Adrenal gland (tissue), 12 donors: ENCODE measurements around the gene DCTD. TPM values are rescaled to one million over a fixed set of nuclear protein-coding genes. Genes with fewer than 3 reads are reported as not detected.

Experiments used
- DNase-seq, 7 donors: peaks; one replicate each; pipeline ENCODE4 v3.0.0-alpha.2; 2019 to 2020
- H3K27ac ChIP-seq, 5 donors: fragments of 200-600 bp; sonication (generic) in 4 of 5; 1 replicate in 3 of 5; 2 replicates in 2 of 5; pipeline versions ENCODE4 v1.5.1 to v1.8.0; 2016 to 2020; ENCODE audit warnings: mild to moderate bottlenecking in 1 of 5
- H3K27me3 ChIP-seq: fragments of 200-600 bp; 2 replicates; pipeline ENCODE4 v1.8.0; 2021
- H3K36me3 ChIP-seq, 2 donors: fragments of 200-600 bp; replicated peaks in 1 of 2; 1 replicate in 1 of 2; 2 replicates in 1 of 2; pipeline versions ENCODE4 v1.5.1 to v1.8.0; 2018 to 2022
- H3K4me1 ChIP-seq, 2 donors: fragments of 200-600 bp; replicated peaks in 1 of 2; 1 replicate in 1 of 2; 2 replicates in 1 of 2; pipeline versions ENCODE4 v1.5.1 to v1.8.0; 2018 to 2021
- H3K4me3 ChIP-seq, 4 donors: fragments of 200-600 bp; sonication (generic) in 3 of 4; one replicate each; pipeline ENCODE4 v1.5.1; 2016 to 2018
- H3K9me3 ChIP-seq, 3 donors: fragments of 200-600 bp; sonication (generic) in 1 of 3; replicated peaks in 1 of 3; 1 replicate in 2 of 3; 2 replicates in 1 of 3; pipeline versions ENCODE4 v1.5.1 to v1.8.0; 2016 to 2021
- POLR2A ChIP-seq, 2 donors: fragments of 450-650 bp; IDR thresholded peaks; one replicate each; pipeline ENCODE4 v1.6.1; 2017; ENCODE audit warnings: antibody characterized with exemption in 2 of 2, mild to moderate bottlenecking in 2 of 2, moderate library complexity in 1 of 2
- WGBS, 4 donors: extraction: QIAGEN DNeasy Blood & Tissue Kit in 2 of 4; methylation state at CpG; one replicate each; pipeline versions ENCODE4 v1.1.5 to v1.1.7; 2013 to 2017; 5-methylcytosine and 5-hydroxymethylcytosine counted together
- intact Hi-C, 2 donors: fragments of 100-400 bp; cut with DNase I; formaldehyde crosslinking; loops; one replicate each; pipeline versions ENCODE4 v1.14.1 to v1.15.0; 2022 to 2023
- polyA plus RNA-seq, 3 donors: library from polyadenylated mRNA; stranded (reverse); fragments of 200-250 nt in 2 of 3; fragments of 350-450 nt in 1 of 3; fragmentation: Illumina TruSeq in 1 of 3; extraction: RNeasy Lipid Tissue Mini Kit (QIAGEN cat#74804) in 1 of 3; gene quantifications; one replicate each; pipeline ENCODE4 v1.2.3, GENCODE V29; 2013 to 2014
- total RNA-seq, 9 donors: library from RNA; depleted of rRNA in 4 of 9; stranded (reverse); fragments of >200 nt in 4 of 9; fragments of 120-200 nt in 1 of 9; fragmentation: NEBNext Ultra II Directional in 1 of 9; extraction: Animal tissue kit (Norgen Biotek cat#: 25700) in 1 of 9; gene quantifications; one replicate each; pipeline versions ENCODE4 v1.1.0 to v1.2.4, GENCODE V29; 2013 to 2023
- TF ChIP-seq, protein P1 (sequence below), 6 experiments: fragments of 450-650 bp in 4 of 6; fragments of 200-600 bp in 2 of 6; sonication (generic) in 1 of 6; IDR thresholded peaks; 1 replicate in 5 of 6; 2 replicates in 1 of 6; pipeline versions ENCODE4 v1.5.1 to v1.8.0; 2016 to 2021; ENCODE audit warnings: antibody characterized with exemption in 6 of 6, mild to moderate bottlenecking in 2 of 6, moderate library complexity in 1 of 6
- donor health status: healthy with polysubstance abuse.
- donor health status: Bipolar disorder and iron deficiency.
- donor health status: DM: yes; HTN: yes; CAD: no.
- donor health status: DM: no; HTN: no; CAD: no.
- donor health status: DM: no; HTN: no; CAD: no.
- donor health status: DM: yes; HTN: yes; CAD: no.

The DCTD gene
- total and polyA plus RNA-seq, 12 donors: 54.5 to 254 (median 126) TPM

DNA sequence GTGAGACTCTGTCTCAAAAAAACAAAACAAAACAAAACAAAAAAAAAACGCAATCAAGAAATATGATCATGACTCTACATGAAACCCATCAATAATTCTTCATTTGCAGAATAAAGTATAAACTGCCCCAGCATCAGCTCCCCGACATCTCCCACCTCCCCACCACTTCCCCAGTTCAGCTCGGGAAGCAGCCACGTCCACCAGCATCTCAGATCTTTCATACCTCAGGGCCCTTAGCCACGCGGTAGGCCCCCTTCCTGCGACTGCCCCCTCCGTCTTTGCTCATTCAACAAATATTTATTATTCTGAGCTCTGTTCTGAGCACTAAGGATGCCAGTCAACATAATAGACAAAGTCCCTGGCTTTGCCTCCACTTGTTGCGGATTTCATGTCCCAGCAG lies 45.6 kb downstream of the DCTD start:
- intact Hi-C loops: no loop called here
- DNase-seq: no peak
- H3K4me3 ChIP-seq: no peak overlapping the region
- H3K36me3 ChIP-seq: no peaks in the 10 kb centered on the region
- H3K27me3 ChIP-seq: no peaks in the 10 kb centered on the region
- H3K4me1 ChIP-seq: no peaks in the 10 kb centered on the region
- no peaks in the 10 kb centered on the region for H3K9me3 ChIP-seq
- no peak for TF ChIP-seq POLR2A (IDR thresholded peaks at IDR 0.05)
- TF ChIP-seq, protein P1, sequence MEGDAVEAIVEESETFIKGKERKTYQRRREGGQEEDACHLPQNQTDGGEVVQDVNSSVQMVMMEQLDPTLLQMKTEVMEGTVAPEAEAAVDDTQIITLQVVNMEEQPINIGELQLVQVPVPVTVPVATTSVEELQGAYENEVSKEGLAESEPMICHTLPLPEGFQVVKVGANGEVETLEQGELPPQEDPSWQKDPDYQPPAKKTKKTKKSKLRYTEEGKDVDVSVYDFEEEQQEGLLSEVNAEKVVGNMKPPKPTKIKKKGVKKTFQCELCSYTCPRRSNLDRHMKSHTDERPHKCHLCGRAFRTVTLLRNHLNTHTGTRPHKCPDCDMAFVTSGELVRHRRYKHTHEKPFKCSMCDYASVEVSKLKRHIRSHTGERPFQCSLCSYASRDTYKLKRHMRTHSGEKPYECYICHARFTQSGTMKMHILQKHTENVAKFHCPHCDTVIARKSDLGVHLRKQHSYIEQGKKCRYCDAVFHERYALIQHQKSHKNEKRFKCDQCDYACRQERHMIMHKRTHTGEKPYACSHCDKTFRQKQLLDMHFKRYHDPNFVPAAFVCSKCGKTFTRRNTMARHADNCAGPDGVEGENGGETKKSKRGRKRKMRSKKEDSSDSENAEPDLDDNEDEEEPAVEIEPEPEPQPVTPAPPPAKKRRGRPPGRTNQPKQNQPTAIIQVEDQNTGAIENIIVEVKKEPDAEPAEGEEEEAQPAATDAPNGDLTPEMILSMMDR (IDR thresholded peaks at IDR 0.05): no peak
- 80 to 85% (median 84%) methylated on average over 9 of the region's 9 CpGs for WGBS, 4 donors
- H3K27ac ChIP-seq: no peak overlapping the region

GRCh38 chr4:182869697-182870096 lies 47.5 kb downstream of the DCTD start:
- no peak for DNase-seq
- intact Hi-C loops: no loop called here
- H3K9me3 ChIP-seq: no peaks in the 10 kb centered on the region
- H3K27ac ChIP-seq: no peak overlapping the region
- no peak overlapping the region for H3K4me3 ChIP-seq
- WGBS, 4 donors: 58 to 83% (median 61%) methylated on average over 2 to 4 of the region's 4 CpGs
- H3K27me3 ChIP-seq: no peaks in the 10 kb centered on the region
- no peaks in the 10 kb centered on the region for H3K4me1 ChIP-seq
- H3K36me3 ChIP-seq: no peaks in the 10 kb centered on the region
- TF ChIP-seq, protein P1 (IDR thresholded peaks at IDR 0.05): no peak
- no peak for TF ChIP-seq POLR2A (IDR thresholded peaks at IDR 0.05)

GRCh38 chr4:182866746-182867145 lies 50.4 kb downstream of the DCTD start:
- Histone ChIP-seq H3K4me1 (peaks cover 0 to 7% of the 10 kb centered on the region in 2 donors), H3K9me3 (no peaks in the 10 kb centered on the region), H3K27me3 (no peaks in the 10 kb centered on the region), H3K27ac (no peak overlapping the region), H3K36me3 (no peaks in the 10 kb centered on the region), H3K4me3 (no peak overlapping the region)
- intact Hi-C loops: no loop called here
- TF ChIP-seq POLR2A (IDR thresholded peaks at IDR 0.05): no peak
- TF ChIP-seq, protein P1 (IDR thresholded peaks at IDR 0.05): no peak
- DNase-seq: no peak
- WGBS, 4 donors: 64 to 75% (median 71%) methylated on average over 5 of the region's 5 CpGs

DNA sequence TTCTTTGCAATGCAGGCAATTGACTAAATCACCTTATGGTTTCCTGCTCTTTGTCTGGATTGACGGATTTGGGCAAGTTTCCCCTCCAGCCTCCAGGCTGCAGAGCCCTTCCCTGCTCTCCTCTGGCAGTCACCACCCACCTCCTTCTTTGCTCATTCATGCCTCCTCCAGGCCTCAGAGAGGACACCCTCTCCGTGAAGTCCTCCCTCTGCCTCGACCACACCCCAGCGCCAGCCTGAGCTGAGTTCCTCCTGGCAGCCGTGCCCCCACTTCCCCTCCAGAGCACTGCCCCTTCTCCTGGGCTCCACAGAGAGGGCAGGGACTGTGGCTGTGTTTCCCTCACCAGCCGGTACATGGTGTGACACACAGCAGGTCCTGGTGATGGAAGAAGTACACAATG lies 53.7 kb downstream of the DCTD start:
- intact Hi-C loops: no loop called here
- peaks cover 0 to 7% of the 10 kb centered on the region in 2 donors for H3K4me1 ChIP-seq
- 64 to 74% (median 68%) methylated on average over 6 of the region's 6 CpGs for WGBS, 4 donors
- H3K27ac ChIP-seq: no peak overlapping the region
- H3K4me3 ChIP-seq: no peak overlapping the region
- no peaks in the 10 kb centered on the region for H3K9me3 ChIP-seq
- no peaks in the 10 kb centered on the region for H3K27me3 ChIP-seq
- no peak for DNase-seq
- no peaks in the 10 kb centered on the region for H3K36me3 ChIP-seq
- TF ChIP-seq, protein P1 (IDR thresholded peaks at IDR 0.05): no peak
- TF ChIP-seq POLR2A (IDR thresholded peaks at IDR 0.05): no peak
